Uterus (tissue), 2 donors: ENCODE results near the gene UBE2D1.

Experiments used
- CTCF ChIP-seq, 4 experiments: fragments of 200-600 bp in 2 of 4; fragments of 450-650 bp in 2 of 4; sonication (generic) in 2 of 4; IDR thresholded peaks; one replicate each; pipeline ENCODE4 v1.5.1; 2016 to 2019; ENCODE audit warnings: antibody characterized with exemption in 4 of 4, mild to moderate bottlenecking in 2 of 4, moderate library complexity in 1 of 4
- POLR2A ChIP-seq, 2 donors: fragments of 450-650 bp; IDR thresholded peaks; one replicate each; pipeline ENCODE4 v1.6.1; 2016; ENCODE audit warnings: antibody characterized with exemption in 2 of 2, mild to moderate bottlenecking in 1 of 2, moderate library complexity in 1 of 2

- no peak for TF ChIP-seq POLR2A (IDR thresholded peaks at IDR 0.05)
- no peak for TF ChIP-seq CTCF (IDR thresholded peaks at IDR 0.05)
Observed at GRCh38 chr10:58415757-58416156, 81.0 kb downstream of the UBE2D1 start.
